Ascending aorta (tissue), 2 donors: ENCODE data around the gene RAD51B. TPM values are rescaled to one million over a fixed set of nuclear protein-coding genes. Genes with fewer than 3 reads are reported as not detected.

Experiments used
- DNase-seq, 2 donors: peaks; one replicate each; pipeline ENCODE4 v3.0.0-alpha.2; 2019; ENCODE audit warnings: low spot score in 2 of 2
- H3K27ac ChIP-seq, 2 donors: fragments of 200-600 bp; sonication (generic); one replicate each; pipeline ENCODE4 v1.5.1; 2016 to 2017; ENCODE audit warnings: mild to moderate bottlenecking in 1 of 2
- H3K27me3 ChIP-seq: fragments of 200-600 bp; sonication (generic); one replicate; pipeline ENCODE4 v1.5.1; 2017
- H3K36me3 ChIP-seq, 2 donors: fragments of 200-600 bp; sonication (generic); one replicate each; pipeline ENCODE4 v1.5.1; 2016
- H3K4me1 ChIP-seq, 2 donors: fragments of 200-600 bp; sonication (generic); one replicate each; pipeline ENCODE4 v1.5.1; 2016 to 2017; ENCODE audit warnings: mild to moderate bottlenecking in 1 of 2
- H3K4me3 ChIP-seq, 2 donors: fragments of 200-600 bp; sonication (generic); one replicate each; pipeline ENCODE4 v1.5.1; 2016 to 2017; ENCODE audit warnings: mild to moderate bottlenecking in 1 of 2
- H3K9me3 ChIP-seq, 2 donors: fragments of 200-600 bp; sonication (generic); one replicate each; pipeline ENCODE4 v1.5.1; 2016
- intact Hi-C: fragments of 100-400 bp; cut with DNase I; formaldehyde crosslinking; loops from one replicate; pipeline ENCODE4 v1.15.1; 2023
- total RNA-seq: library from RNA; depleted of rRNA; stranded (reverse); fragments of >200 nt; gene quantifications from one replicate; pipeline ENCODE4 v1.1.0, GENCODE V29; 2016
- TF ChIP-seq, protein P1 (sequence below), 3 experiments: fragments of 200-600 bp in 2 of 3; fragments of 450-650 bp in 1 of 3; sonication (generic) in 2 of 3; IDR thresholded peaks; one replicate each; pipeline ENCODE4 v1.5.1; 2016 to 2019; ENCODE audit warnings: antibody characterized with exemption in 3 of 3, mild to moderate bottlenecking in 1 of 3, moderate library complexity in 1 of 3

RAD51B gene
- total RNA-seq, 1 donor from 2014 or later, result not detected

DNA sequence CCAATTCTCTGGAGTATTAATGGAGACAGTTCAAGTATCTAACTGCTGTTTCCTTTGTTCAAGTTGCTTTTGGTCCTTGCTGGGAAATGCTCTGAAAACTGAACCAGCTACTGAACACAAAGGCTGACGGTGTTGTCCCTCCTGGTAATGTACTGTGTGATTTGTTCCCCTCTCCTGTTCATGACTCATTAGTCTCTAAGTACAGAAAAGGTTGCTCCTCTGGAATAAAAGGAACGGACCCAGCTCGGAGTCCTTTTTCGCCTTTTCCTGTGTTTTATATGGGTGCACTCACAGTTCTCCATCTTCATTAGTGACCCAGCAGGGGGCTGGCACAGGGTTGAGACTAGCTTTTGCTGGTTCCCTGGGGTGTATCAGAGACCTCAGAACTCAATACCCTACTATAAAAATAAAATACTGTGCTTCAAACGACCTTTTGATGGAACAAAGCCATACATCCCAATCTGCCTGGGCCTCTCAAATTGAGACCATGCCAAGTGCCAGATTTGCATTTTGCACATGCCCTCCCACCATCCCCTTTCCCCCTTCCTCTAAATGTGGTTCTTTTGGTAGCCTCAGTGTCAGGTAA is 269.7 kb downstream of the RAD51B start:
- H3K27ac ChIP-seq, result no peak overlapping the region
- DNase-seq, result no peak
- no peaks in the 10 kb centered on the region for H3K9me3 ChIP-seq
- TF ChIP-seq, protein P1, sequence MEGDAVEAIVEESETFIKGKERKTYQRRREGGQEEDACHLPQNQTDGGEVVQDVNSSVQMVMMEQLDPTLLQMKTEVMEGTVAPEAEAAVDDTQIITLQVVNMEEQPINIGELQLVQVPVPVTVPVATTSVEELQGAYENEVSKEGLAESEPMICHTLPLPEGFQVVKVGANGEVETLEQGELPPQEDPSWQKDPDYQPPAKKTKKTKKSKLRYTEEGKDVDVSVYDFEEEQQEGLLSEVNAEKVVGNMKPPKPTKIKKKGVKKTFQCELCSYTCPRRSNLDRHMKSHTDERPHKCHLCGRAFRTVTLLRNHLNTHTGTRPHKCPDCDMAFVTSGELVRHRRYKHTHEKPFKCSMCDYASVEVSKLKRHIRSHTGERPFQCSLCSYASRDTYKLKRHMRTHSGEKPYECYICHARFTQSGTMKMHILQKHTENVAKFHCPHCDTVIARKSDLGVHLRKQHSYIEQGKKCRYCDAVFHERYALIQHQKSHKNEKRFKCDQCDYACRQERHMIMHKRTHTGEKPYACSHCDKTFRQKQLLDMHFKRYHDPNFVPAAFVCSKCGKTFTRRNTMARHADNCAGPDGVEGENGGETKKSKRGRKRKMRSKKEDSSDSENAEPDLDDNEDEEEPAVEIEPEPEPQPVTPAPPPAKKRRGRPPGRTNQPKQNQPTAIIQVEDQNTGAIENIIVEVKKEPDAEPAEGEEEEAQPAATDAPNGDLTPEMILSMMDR (IDR thresholded peaks at IDR 0.05), result no peak
- intact Hi-C loops, result no loop called here
- H3K4me3 ChIP-seq, result no peak overlapping the region
- no peaks in the 10 kb centered on the region for H3K36me3 ChIP-seq
- H3K4me1 ChIP-seq, result peaks cover 0 to 3% of the 10 kb centered on the region in 2 donors
- H3K27me3 ChIP-seq, result no peaks in the 10 kb centered on the region

DNA sequence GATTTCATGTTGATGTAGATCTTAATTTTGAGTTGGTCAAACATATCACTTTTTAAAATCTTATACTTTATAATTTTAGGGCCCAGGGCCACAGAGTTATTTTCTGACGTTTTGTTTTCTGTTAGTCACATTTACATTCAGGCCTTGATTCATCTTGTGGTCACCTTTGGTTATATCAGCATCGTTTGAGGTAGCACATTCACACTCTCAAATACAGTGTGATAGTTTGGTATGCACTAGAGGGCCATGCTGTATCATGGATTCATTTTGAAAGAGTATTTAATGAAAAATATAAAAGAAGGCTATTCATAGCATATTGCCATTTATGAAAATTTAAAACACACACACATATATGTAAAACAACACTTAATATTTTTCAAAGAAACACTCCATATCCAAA is 274.6 kb downstream of the RAD51B start:
- no peak for DNase-seq
- Histone ChIP-seq H3K27me3 (no peaks in the 10 kb centered on the region), H3K4me3 (no peak overlapping the region), H3K4me1 (no peaks in the 10 kb centered on the region), H3K36me3 (no peaks in the 10 kb centered on the region), H3K9me3 (no peaks in the 10 kb centered on the region), H3K27ac (no peak overlapping the region)
- TF ChIP-seq, protein P1 (IDR thresholded peaks at IDR 0.05), result no peak
- intact Hi-C loops, result no loop called here

DNA sequence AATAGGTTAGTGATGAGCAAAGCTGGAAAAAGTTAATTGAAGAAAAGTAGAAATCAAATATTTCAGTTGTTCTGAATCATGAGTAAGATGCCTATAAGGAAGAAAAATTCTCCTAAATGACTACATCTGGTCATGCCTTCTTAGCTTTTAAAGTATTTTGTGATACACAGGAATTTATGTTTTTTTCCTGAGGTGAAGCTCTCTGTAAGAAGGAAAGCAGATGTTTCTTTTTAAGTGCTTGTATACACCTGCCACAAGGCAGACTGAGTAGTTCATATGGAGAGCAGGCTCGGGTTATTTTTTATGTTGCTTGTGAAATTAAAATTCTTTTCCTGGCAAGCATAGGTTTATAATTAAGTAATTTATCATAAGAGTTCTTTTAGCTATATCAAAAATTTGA is 275.2 kb downstream of the RAD51B start:
- TF ChIP-seq, protein P1 (IDR thresholded peaks at IDR 0.05), result no peak
- H3K27ac ChIP-seq, result no peak overlapping the region
- DNase-seq, result no peak
- intact Hi-C loops, result no loop called here
- no peak overlapping the region for H3K4me3 ChIP-seq
- H3K9me3 ChIP-seq, result no peaks in the 10 kb centered on the region
- no peaks in the 10 kb centered on the region for H3K36me3 ChIP-seq
- no peaks in the 10 kb centered on the region for H3K4me1 ChIP-seq
- H3K27me3 ChIP-seq, result no peaks in the 10 kb centered on the region

DNA sequence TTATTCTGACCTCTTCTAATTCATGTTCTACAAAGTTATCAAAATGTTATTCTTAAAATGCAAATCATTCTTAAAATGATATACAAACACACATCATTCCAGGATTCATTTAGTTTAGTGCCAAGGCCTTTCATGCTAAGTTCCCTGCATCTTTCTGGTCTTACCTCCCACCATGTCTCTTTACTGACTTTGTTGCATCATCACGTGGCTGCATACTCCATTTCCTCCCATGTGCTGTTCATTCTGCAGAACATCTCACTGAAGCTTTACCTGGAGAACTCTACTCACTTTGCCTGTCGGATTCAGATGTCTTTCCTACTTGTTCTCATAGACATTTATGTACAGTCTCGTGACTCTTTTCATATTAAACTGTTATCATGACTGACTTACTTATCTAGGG is 278.1 kb downstream of the RAD51B start:
- Histone ChIP-seq H3K9me3 (peaks cover 4 to 11% of the 10 kb centered on the region in 2 donors), H3K27ac (no peak overlapping the region), H3K4me1 (no peaks in the 10 kb centered on the region), H3K36me3 (no peaks in the 10 kb centered on the region), H3K27me3 (no peaks in the 10 kb centered on the region), H3K4me3 (no peak overlapping the region)
- intact Hi-C loops, result no loop called here
- DNase-seq, result no peak
- TF ChIP-seq, protein P1 (IDR thresholded peaks at IDR 0.05), result no peak

DNA sequence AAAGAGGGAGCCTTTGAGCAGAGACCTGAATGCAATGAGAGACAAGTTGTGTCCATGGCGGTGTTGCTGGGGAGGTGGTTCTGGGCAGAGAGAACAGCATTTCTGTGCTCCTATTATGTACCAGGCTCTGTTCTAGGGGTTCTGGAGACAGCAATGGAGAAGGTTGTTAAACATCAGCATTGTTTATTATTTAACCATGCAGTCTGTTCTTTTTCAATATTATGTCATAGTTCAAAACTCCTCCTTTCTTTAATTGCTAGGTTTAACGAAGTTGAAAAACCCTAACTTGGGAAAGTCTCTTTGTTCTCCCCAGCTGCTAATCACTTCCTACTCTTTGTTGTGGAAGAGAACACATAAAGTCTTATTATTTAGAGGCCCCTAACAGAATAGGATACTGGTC is 279.3 kb downstream of the RAD51B start:
- H3K9me3 ChIP-seq, result peaks cover 4 to 11% of the 10 kb centered on the region in 2 donors
- no peaks in the 10 kb centered on the region for H3K36me3 ChIP-seq
- peaks cover 0 to 3% of the 10 kb centered on the region in 2 donors for H3K4me1 ChIP-seq
- no peak overlapping the region for H3K4me3 ChIP-seq
- H3K27me3 ChIP-seq, result no peaks in the 10 kb centered on the region
- intact Hi-C loops, result no loop called here
- no peak for DNase-seq
- TF ChIP-seq, protein P1 (IDR thresholded peaks at IDR 0.05), result no peak
- peak overlapping the region; percentile 55 to 71 for H3K27ac ChIP-seq
